TTC549 (cell line): Measurements from ENCODE around the gene RSPH4A.
"Not testable (repeated sequence)": the region's sequence is repeated elsewhere in the genome, so short reads cannot be mapped to it uniquely, and the experiment has no call there.

Source experiments
- FAIRE-seq: peaks from 2 replicates; lab custom pipeline; 2012; peaks lifted over from hg19 to GRCh38; lab: Jason Lieb, UNC

The RSPH4A gene

GRCh38 chr6:116629563-116629981 is 13.3 kb downstream of the RSPH4A start:
- FAIRE-seq = no peak

- no peak for FAIRE-seq
Observed at GRCh38 chr6:116631379-116631990, 15.2 kb downstream of the RSPH4A start.

- no peak for FAIRE-seq
Observed at GRCh38 chr6:116633685-116634084, 17.4 kb downstream of the RSPH4A start.

- no peak for FAIRE-seq
Observed at GRCh38 chr6:116648156-116648555, 31.9 kb downstream of the RSPH4A start.

GRCh38 chr6:116649129-116649528 is 32.9 kb downstream of the RSPH4A start:
- FAIRE-seq = no peak

- FAIRE-seq = no peak
Observed at GRCh38 chr6:116651916-116652315, 35.6 kb downstream of the RSPH4A start.

GRCh38 chr6:116661594-116661993 is 45.3 kb downstream of the RSPH4A start:
- no peak for FAIRE-seq

- FAIRE-seq = no peak
Observed at GRCh38 chr6:116662202-116662601, 45.9 kb downstream of the RSPH4A start.

GRCh38 chr6:116663308-116663707 is 47.0 kb downstream of the RSPH4A start:
- no peak for FAIRE-seq

- FAIRE-seq = not testable (repeated sequence)
Observed at GRCh38 chr6:116664169-116664568, 47.9 kb downstream of the RSPH4A start.

GRCh38 chr6:116665464-116665863 is 49.2 kb downstream of the RSPH4A start:
- no peak for FAIRE-seq

GRCh38 chr6:116666869-116667268 is 50.6 kb downstream of the RSPH4A start:
- FAIRE-seq = no peak

- no peak for FAIRE-seq
Observed at GRCh38 chr6:116667623-116668022, 51.3 kb downstream of the RSPH4A start.

GRCh38 chr6:116672306-116672705 is 56.0 kb downstream of the RSPH4A start:
- no peak for FAIRE-seq

GRCh38 chr6:116676021-116676420 is 59.7 kb downstream of the RSPH4A start:
- no peak for FAIRE-seq

GRCh38 chr6:116680880-116681672 is 64.8 kb downstream of the RSPH4A start, which contains the start of gene KPNA5:
Gene KPNA5, plus strand, starts transcription at chr6:116681211. Its CDS starts 124 bp downstream, at chr6:116681335.
- peak; percentile 13 for FAIRE-seq

GRCh38 chr6:116682334-116682712 is 66.0 kb downstream of the RSPH4A start:
- no peak for FAIRE-seq
